Mammary epithelial cell (primary cell): ENCODE data around the gene MIER2.

Experiments
- EZH2 ChIP-seq: IDR thresholded peaks from 2 replicates; pipeline ENCODE4 v1.6.1; 2012; ENCODE audit warnings: low read length, inconsistent platforms, borderline replicate concordance
- TF ChIP-seq, protein P1 (sequence below), 2 donors: IDR thresholded peaks in 1 of 2; conservative IDR thresholded peaks in 1 of 2; 2 replicates each; pipeline ENCODE4 v1.5.1; 2011 to 2012; ENCODE audit warnings: inconsistent platforms in 2 of 2, low read length in 2 of 2, mild to moderate bottlenecking in 2 of 2, control low read depth in 1 of 2, low read depth in 1 of 2; ENCODE audit not compliant: insufficient read depth in 1 of 2; ENCODE audit errors: extremely low read depth in 1 of 2

DNA sequence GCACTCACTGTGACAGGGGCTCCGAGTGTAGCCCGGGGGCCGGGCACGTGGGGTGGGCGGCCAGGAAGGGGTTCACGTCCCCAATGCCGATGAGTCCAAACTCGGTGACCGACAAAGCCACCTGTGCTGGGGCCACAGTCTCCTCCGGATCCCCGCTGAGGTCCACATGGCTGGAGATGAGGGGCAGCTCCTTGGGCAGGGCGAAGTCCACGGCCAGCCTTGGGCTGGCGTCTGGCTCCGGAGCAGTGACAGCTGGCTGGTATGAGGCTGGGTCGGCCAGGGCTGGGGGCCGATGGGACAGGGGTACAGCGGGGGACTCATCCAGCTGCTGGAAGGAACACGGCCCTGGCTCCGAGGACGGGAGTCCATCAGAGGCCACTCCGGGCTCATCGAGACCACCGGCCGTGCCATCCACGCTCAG, 37.5 kb downstream of the MIER2 start:
- TF ChIP-seq, protein P1, sequence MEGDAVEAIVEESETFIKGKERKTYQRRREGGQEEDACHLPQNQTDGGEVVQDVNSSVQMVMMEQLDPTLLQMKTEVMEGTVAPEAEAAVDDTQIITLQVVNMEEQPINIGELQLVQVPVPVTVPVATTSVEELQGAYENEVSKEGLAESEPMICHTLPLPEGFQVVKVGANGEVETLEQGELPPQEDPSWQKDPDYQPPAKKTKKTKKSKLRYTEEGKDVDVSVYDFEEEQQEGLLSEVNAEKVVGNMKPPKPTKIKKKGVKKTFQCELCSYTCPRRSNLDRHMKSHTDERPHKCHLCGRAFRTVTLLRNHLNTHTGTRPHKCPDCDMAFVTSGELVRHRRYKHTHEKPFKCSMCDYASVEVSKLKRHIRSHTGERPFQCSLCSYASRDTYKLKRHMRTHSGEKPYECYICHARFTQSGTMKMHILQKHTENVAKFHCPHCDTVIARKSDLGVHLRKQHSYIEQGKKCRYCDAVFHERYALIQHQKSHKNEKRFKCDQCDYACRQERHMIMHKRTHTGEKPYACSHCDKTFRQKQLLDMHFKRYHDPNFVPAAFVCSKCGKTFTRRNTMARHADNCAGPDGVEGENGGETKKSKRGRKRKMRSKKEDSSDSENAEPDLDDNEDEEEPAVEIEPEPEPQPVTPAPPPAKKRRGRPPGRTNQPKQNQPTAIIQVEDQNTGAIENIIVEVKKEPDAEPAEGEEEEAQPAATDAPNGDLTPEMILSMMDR (conservative IDR thresholded peaks at IDR 0.05 in 1 of 2, IDR thresholded peaks at IDR 0.05 in 1 of 2; ENCODE audit: extremely low read depth in 1 of 2, insufficient read depth in 1 of 2, low read depth in 1 of 2, low read length in 2 of 2): no peak
- TF ChIP-seq EZH2: no peak
